Measurements from ENCODE around the gene BABAM2.

- TF ChIP-seq POLR2A (IDR thresholded peaks at IDR 0.05; ENCODE audit: low read depth) (no peak), CTCF (IDR thresholded peaks at IDR 0.05) (no peak), POLR2AphosphoS5 (IDR thresholded peaks at IDR 0.05) (no peak)
These were observed 472.5 kb downstream of the BABAM2 start for GRCh38 chr2:28362991-28363521.

Data from esophagus muscularis mucosa (tissue), 3 donors.